C4-2B (cell line): ENCODE data around the gene MRGPRF.

Source experiments
- ZFX ChIP-seq: fragments of 450-650 bp; IDR thresholded peaks from 2 replicates; pipeline ENCODE4 v1.6.1; 2017
- TF ChIP-seq, protein P1 (sequence below): fragments of 450-650 bp; conservative IDR thresholded peaks from 2 replicates; pipeline ENCODE4 v1.5.1; 2017; ENCODE audit warnings: mild to moderate bottlenecking

DNA sequence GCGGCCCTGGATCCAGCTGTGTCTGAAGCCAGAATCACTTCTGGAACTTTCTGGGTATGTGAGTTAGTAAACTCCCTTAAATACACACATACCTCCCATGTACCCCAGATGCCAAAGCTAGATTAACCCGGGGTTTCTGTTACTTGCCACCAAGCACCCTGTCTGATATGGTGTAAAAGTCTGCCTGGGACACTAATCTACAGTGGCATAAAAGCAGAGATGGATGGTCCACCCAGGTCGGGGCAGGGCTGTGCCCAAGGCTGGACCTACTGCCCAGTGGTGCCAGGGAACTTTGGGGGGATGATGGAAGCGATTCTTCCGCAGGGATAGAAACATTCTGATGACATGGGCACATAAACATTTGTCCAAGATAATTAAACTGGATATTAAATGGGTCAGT, 12.7 kb downstream of the MRGPRF start:
- TF ChIP-seq, protein P1, sequence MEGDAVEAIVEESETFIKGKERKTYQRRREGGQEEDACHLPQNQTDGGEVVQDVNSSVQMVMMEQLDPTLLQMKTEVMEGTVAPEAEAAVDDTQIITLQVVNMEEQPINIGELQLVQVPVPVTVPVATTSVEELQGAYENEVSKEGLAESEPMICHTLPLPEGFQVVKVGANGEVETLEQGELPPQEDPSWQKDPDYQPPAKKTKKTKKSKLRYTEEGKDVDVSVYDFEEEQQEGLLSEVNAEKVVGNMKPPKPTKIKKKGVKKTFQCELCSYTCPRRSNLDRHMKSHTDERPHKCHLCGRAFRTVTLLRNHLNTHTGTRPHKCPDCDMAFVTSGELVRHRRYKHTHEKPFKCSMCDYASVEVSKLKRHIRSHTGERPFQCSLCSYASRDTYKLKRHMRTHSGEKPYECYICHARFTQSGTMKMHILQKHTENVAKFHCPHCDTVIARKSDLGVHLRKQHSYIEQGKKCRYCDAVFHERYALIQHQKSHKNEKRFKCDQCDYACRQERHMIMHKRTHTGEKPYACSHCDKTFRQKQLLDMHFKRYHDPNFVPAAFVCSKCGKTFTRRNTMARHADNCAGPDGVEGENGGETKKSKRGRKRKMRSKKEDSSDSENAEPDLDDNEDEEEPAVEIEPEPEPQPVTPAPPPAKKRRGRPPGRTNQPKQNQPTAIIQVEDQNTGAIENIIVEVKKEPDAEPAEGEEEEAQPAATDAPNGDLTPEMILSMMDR, result no peak
- TF ChIP-seq ZFX, result no peak
